Measurements from ENCODE around the gene PCSK2. TPM values are rescaled to one million over a fixed set of nuclear protein-coding genes. Genes with fewer than 3 reads are reported as not detected.

Gene PCSK2
- polyA plus RNA-seq, 3 donors: not detected

DNA sequence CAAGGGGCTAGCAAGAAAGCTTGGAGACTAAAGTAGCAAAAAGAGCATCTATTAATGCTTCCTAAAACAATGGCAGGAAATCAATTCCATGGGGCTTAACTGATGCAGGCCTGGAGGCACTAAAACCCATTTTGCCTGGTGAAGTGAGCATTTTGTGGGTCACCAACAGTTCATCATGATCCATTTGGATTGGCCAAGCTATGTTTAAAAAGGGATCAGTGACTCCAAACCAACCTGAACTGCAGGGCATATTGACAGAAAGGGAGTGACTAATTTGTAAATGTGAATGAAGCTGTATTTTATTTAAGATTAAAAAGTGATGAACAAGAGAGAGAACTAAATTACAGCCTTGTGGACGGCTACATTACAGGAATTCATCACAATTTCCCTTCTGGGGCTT lies 132.0 kb downstream of the PCSK2 start:
- H3K9ac ChIP-seq (ENCODE audit: insufficient read depth, low read length, poor library complexity, severe bottlenecking): no peak overlapping the region
- no peaks in the 10 kb centered on the region for H3K4me1 ChIP-seq (ENCODE audit: control insufficient read depth in 1 of 2, insufficient read depth in 2 of 2, low read length in 2 of 2)
- H3K27me3 ChIP-seq (ENCODE audit: control insufficient read depth in 2 of 2, insufficient read depth in 2 of 2, low read length in 2 of 2): no peaks in the 10 kb centered on the region
- no peaks in the 10 kb centered on the region for H3K79me2 ChIP-seq (ENCODE audit: insufficient read depth, low read length)
- peaks cover 0 to 4% (median 1%) of the 10 kb centered on the region in 3 donors for H3K27me3 Mint-ChIP-seq (ENCODE audit: low read depth in 3 of 3)
- H3K27ac Mint-ChIP-seq: no peak overlapping the region
- DNase-seq: no peak
- no peaks in the 10 kb centered on the region for H3K36me3 Mint-ChIP-seq
- H3K9me3 Mint-ChIP-seq: peaks cover 0 to 4% (median 2%) of the 10 kb centered on the region in 7 donors
- intact Hi-C loops (cut with micrococcal nuclease): no loop called here
- no peak overlapping the region for H3K4me3 Mint-ChIP-seq
- H3K27ac ChIP-seq (ENCODE audit: low read depth in 1 of 2, low read length in 2 of 2): no peak overlapping the region
- WGBS (ENCODE audit: insufficient coverage): no CpG with 5 or more reads among the region's 1 CpG
- no peak overlapping the region for H3K4me2 ChIP-seq (replicated peaks; ENCODE audit: extremely low read depth, low read length, poor library complexity, severe bottlenecking)
- no peaks in the 10 kb centered on the region for H3K9me3 ChIP-seq (replicated peaks in 1 of 2; ENCODE audit: control insufficient read depth in 1 of 2, insufficient read depth in 1 of 2, low read length in 2 of 2)
- TF ChIP-seq, protein P1, sequence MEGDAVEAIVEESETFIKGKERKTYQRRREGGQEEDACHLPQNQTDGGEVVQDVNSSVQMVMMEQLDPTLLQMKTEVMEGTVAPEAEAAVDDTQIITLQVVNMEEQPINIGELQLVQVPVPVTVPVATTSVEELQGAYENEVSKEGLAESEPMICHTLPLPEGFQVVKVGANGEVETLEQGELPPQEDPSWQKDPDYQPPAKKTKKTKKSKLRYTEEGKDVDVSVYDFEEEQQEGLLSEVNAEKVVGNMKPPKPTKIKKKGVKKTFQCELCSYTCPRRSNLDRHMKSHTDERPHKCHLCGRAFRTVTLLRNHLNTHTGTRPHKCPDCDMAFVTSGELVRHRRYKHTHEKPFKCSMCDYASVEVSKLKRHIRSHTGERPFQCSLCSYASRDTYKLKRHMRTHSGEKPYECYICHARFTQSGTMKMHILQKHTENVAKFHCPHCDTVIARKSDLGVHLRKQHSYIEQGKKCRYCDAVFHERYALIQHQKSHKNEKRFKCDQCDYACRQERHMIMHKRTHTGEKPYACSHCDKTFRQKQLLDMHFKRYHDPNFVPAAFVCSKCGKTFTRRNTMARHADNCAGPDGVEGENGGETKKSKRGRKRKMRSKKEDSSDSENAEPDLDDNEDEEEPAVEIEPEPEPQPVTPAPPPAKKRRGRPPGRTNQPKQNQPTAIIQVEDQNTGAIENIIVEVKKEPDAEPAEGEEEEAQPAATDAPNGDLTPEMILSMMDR (IDR thresholded peaks at IDR 0.05): no peak
- no peak overlapping the region for H2AFZ ChIP-seq (ENCODE audit: insufficient read depth, low read depth, low read length, poor library complexity, severe bottlenecking)
- H3K4me1 Mint-ChIP-seq: no peaks in the 10 kb centered on the region
- H3K36me3 ChIP-seq (replicated peaks in 1 of 2; ENCODE audit: control insufficient read depth in 1 of 2, insufficient read depth in 2 of 2, low read length in 2 of 2): no peaks in the 10 kb centered on the region
- H4K20me1 ChIP-seq (ENCODE audit: insufficient read depth, low read length): no peaks in the 10 kb centered on the region
- H3K4me3 ChIP-seq (replicated peaks in 1 of 3; ENCODE audit: low read depth in 2 of 3, low read length in 3 of 3): no peak overlapping the region

GRCh38 chr20:17364681-17365080 lies 137.8 kb downstream of the PCSK2 start:
- Histone ChIP-seq H3K79me2 (ENCODE audit: insufficient read depth, low read length) (no peaks in the 10 kb centered on the region), H3K27ac (ENCODE audit: low read depth in 1 of 2, low read length in 2 of 2) (no peak overlapping the region), H3K27me3 (ENCODE audit: control insufficient read depth in 2 of 2, insufficient read depth in 2 of 2, low read length in 2 of 2) (no peaks in the 10 kb centered on the region), H3K4me1 (ENCODE audit: control insufficient read depth in 1 of 2, insufficient read depth in 2 of 2, low read length in 2 of 2) (no peaks in the 10 kb centered on the region), H3K9ac (ENCODE audit: insufficient read depth, low read length, poor library complexity, severe bottlenecking) (no peak overlapping the region), H3K4me3 (replicated peaks in 1 of 3; ENCODE audit: low read depth in 2 of 3, low read length in 3 of 3) (no peak overlapping the region), H3K9me3 (replicated peaks in 1 of 2; ENCODE audit: control insufficient read depth in 1 of 2, insufficient read depth in 1 of 2, low read length in 2 of 2) (no peaks in the 10 kb centered on the region), H3K4me2 (replicated peaks; ENCODE audit: extremely low read depth, low read length, poor library complexity, severe bottlenecking) (no peak overlapping the region), H3K36me3 (replicated peaks in 1 of 2; ENCODE audit: control insufficient read depth in 1 of 2, insufficient read depth in 2 of 2, low read length in 2 of 2) (no peaks in the 10 kb centered on the region), H4K20me1 (ENCODE audit: insufficient read depth, low read length) (no peaks in the 10 kb centered on the region), H2AFZ (ENCODE audit: insufficient read depth, low read depth, low read length, poor library complexity, severe bottlenecking) (no peak overlapping the region)
- H3K27me3 Mint-ChIP-seq (ENCODE audit: low read depth in 3 of 3): peaks cover 0 to 5% (median 4%) of the 10 kb centered on the region in 3 donors
- H3K4me3 Mint-ChIP-seq: no peak overlapping the region
- H3K9me3 Mint-ChIP-seq: peaks cover 0 to 5% (median 0%) of the 10 kb centered on the region in 7 donors
- no peaks in the 10 kb centered on the region for H3K36me3 Mint-ChIP-seq
- no peak overlapping the region for H3K27ac Mint-ChIP-seq
- no peaks in the 10 kb centered on the region for H3K4me1 Mint-ChIP-seq
- 86% methylated on average over 3 of the region's 4 CpGs for WGBS (ENCODE audit: insufficient coverage)
- TF ChIP-seq, protein P1 (IDR thresholded peaks at IDR 0.05): no peak
- no peak for DNase-seq
- intact Hi-C loops (cut with micrococcal nuclease): no loop called here

Data from CD14-positive monocyte (primary cell).